HG02610 (cell line): Measurements from ENCODE around the gene HMOX2.
A peak's percentile ranks its signal among the peaks of the same experiment; 100 is the strongest.

Source experiments
- ATAC-seq: cut with Tn5 transposase; IDR thresholded peaks from one replicate; pipeline ENCODE4 v1.9.1; 2021; ENCODE audit warnings: mild to moderate bottlenecking, moderate library complexity; ENCODE audit not compliant: unreplicated experiment

Gene HMOX2

DNA sequence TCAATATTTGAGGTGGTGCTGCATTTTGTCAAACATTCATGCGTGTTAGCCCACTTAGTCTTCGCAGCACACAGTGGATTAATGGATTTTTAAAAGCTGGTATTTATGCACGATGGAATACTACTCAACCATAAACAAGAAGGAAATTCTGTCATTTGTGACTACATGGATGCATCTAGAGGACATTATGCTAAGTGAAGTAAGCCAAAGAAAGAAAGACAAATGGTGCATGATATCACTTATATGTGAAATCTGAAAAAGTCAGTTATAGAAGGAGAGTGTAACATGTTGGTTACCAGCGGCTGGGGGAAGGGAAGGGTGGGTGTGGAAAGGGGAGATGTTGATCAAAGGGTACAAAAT lies 23.0 kb downstream of the HMOX2 start:
- ATAC-seq: no peak

DNA sequence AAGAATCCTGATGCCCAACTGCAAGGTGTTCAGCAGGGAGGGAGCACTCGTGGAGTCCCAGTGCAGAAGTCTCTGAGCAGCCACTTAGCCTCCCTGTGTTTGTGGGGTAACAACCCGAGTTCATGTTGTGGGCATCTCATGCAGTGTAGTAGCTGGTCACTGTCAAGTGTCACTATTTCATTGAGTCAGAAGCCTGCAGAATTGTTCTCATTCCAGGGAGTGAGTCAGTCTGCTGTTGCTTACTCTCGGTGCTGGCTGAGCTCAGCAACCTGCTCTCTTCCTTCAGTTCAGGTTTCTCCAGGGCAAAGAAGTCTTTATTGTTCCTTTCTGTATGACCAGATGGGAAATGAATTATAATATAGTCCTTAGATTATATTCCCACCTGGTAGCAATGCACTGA lies 24.1 kb downstream of the HMOX2 start:
- no peak for ATAC-seq

DNA sequence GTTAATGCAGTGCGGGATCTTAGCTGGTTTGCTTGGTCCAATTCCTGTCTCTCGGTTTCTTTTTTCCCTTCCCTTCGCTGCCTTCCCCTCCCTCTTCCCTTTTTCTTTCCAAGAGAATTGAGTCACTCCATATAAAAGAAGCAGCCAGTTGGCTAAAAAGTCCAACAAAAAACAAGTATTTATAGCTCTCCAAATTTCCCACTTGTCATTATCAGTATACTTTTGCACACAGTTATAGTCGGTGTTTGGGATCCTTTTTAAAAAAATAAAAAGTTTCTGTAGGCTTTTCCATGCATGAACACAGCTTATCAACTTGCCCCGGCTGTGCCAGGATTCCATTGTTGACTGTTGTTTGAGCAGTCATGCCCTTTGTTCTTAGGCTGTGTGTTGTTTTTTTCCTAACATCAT lies 24.9 kb downstream of the HMOX2 start:
- ATAC-seq: no peak

DNA sequence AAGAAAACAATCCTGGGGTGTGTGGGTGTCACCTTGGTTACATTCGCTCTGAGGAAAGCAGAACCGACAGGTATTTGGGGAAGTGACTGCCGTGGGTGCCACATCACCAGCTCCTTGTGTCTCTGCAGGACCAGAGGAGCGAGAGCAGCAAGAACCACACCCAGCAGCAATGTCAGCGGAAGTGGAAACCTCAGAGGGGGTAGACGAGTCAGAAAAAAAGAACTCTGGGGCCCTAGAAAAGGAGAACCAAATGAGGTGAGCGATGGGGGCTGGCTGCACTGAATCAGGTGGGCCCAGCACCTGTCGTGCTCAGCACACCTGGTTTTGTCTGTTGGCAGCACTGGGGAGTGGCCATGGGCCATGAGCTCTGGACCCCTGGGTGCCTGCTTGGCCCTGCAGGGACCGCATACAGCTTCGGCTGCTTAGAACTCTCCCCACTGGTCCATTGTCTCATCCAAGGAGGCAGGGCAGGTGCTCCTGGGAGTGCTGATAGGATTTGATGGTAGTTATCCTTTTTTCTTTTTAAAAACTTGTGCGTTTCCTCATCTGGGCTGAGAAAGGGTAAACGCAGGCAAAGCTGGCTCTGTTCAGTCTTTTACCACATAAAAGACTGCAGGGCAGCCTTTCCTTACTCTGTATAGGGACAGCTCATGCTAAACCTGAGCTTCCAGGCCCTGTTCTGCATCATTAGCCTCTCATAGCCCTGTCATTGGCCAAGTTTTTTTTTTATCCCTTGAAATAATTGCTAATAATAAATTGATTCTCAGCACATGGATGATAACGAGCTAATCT lies 29.4 kb downstream of the HMOX2 start:
- peak; percentile 72 for ATAC-seq

DNA sequence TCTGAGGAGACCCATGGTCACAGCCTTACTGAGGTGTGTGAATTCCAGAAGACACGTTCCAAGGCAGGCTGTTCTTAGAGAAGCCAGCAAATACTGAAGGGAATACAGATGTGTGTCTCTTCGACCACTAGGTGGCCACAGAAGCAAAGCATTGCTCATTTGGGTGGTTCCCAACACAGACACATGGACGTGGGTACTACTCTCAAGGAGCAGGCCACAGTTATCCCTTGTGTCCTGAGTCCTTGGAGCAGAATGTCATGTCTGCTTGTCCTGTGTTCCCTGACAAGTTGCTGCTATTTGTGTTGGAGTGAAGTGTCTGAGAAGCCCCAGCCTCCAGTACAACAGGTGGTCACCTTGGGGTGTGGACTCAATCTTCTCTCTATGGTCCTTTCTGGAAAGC lies 30.3 kb downstream of the HMOX2 start:
- ATAC-seq: peak; percentile 53

DNA sequence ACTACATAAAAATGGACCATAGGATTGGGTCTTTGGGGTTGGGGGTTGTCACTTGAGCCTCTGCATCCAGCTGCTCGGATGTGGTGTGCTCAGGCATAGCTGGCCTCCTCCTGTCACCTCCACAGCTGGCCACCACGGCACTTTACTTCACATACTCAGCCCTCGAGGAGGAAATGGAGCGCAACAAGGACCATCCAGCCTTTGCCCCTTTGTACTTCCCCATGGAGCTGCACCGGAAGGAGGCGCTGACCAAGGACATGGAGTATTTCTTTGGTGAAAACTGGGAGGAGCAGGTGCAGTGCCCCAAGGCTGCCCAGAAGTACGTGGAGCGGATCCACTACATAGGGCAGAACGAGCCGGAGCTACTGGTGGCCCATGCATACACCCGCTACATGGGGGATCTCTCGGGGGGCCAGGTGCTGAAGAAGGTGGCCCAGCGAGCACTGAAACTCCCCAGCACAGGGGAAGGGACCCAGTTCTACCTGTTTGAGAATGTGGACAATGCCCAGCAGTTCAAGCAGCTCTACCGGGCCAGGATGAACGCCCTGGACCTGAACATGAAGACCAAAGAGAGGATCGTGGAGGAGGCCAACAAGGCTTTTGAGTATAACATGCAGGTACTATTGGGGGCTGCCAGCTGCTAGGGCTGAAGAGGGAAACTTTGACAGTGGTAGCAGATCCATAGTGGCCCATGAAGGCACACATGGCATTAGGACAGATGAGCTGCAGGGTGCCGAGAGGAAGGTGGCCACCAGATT lies 31.6 kb downstream of the HMOX2 start:
- ATAC-seq: no peak

DNA sequence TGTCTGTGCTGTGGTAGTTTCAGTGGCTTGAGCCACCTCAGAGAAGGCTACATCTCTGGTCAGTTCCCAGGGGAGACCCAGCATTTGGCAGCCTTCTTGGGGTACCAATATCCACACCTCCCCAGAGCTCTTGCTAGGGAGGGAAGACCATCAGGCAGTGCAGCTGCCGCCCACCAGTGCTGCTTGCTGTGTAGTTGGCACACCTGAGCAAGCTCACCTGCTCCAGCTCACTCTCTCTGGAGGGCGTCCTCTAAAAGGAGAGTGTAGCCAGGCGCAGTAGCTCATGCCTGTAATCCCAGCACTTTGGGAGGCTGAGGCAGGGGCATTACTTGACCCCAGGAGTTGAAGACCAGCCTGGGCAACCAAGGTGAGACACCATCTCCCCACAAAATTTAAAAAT lies 32.6 kb downstream of the HMOX2 start:
- ATAC-seq: no peak

DNA sequence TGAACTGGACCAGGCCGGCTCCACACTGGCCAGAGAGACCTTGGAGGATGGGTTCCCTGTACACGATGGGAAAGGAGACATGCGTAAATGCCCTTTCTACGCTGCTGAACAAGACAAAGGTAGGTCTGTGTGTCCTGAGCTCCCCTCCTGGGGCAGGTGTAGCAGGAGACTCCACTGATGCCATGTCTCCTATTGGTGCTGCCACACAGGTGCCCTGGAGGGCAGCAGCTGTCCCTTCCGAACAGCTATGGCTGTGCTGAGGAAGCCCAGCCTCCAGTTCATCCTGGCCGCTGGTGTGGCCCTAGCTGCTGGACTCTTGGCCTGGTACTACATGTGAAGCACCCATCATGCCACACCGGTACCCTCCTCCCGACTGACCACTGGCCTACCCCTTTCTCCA lies 33.2 kb downstream of the HMOX2 start:
- no peak for ATAC-seq

DNA sequence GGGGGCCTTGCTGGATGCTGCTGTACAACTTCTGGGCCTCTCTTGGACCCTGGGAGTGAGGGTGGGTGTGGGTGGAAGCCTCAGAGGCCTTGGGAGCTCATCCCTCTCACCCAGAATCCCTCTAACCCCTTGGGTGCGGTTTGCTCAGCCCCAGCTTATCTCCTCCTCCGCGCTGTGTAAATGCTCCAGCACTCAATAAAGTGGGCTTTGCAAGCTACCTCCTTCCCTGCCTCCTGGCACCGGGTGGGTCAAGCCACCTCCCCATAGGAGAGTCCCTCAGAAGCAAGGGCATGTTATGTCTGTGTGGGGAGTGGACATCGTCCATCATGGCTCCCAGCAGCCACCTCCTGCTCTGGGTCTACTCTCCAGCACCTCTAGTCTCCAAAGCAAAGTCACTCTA lies 33.9 kb downstream of the HMOX2 start:
- ATAC-seq: no peak

DNA sequence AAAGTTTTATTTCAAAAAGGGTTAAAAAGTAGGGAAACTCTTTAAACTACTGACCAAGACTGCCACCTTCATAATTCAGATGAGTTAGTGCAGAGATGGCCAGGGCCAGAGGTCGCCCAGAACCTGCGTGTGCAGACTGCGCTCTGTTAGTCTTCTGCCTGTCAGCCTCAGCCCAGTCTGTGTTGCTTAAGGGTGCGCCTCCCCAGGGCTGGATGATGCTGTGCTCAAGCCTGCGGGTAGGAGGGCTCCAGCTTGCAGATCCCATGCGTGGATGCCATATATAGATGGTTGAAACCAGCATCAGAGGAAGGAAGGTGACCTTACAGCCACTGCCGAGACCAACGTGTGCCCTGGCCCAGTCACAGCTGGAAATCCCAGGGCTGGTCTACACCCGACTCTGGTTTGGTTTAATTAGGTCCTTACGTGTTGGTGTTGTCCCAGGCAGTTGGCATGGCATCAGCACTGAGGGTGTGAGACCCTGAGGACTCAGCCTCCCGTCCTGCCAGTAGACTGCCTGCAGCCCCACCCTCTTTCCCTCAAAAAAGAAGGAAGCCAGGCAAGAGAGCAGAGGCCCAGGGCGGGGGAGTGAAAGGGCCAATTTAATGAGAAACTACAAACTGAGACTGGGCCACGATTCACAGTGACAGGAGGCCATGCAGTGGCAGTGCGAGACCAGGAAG lies 34.7 kb downstream of the HMOX2 start:
- no peak for ATAC-seq

DNA sequence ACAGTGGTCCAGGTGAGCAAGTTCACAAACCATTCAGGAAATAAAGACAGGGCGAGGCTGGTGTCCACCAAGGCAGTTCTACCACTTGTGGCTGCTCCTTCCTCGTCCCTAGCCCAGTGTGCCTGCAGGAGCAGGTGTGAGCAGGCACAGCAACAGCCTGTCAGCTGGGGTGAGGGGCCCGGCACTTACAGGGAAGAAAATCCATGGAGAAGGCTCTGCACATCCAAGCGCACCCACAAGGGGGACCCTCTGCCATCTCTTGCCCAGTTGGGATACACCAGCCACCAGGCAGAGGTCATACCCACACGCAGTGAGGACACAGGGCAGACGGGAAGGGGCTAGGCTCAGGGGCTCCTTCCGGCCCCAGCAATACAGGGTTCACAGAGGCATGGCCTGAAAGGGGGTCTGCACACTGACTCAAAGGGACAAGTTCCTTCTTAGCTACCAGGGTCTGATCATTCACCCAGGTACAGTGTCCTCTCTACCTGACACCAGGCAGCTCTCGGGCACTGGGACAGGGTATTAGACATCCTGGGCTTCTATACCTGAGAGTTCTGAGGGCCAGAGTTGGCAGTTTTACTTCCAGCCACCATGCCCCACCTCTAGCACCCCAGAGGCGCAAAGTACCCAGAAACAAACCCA lies 35.4 kb downstream of the HMOX2 start:
- no peak for ATAC-seq

DNA sequence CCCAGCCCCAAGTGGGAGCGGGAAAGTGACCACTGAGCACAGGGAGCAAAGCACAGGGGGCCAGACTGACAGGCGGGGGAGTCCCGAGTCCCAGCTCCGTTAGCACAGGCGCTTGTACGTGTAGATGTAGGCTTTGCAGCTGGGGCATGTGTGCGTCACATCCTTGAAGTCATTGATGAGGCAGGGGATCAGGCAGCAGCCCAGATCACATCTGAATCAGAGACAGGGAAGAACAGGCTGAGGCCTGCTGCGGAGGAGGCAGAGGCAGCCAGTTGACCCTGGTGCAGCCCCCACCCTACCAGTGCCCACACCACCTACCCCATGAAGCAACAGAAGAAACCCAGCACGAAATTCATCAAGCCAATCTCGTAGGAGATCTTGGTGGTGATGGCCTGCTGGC lies 36.3 kb downstream of the HMOX2 start:
- no peak for ATAC-seq

DNA sequence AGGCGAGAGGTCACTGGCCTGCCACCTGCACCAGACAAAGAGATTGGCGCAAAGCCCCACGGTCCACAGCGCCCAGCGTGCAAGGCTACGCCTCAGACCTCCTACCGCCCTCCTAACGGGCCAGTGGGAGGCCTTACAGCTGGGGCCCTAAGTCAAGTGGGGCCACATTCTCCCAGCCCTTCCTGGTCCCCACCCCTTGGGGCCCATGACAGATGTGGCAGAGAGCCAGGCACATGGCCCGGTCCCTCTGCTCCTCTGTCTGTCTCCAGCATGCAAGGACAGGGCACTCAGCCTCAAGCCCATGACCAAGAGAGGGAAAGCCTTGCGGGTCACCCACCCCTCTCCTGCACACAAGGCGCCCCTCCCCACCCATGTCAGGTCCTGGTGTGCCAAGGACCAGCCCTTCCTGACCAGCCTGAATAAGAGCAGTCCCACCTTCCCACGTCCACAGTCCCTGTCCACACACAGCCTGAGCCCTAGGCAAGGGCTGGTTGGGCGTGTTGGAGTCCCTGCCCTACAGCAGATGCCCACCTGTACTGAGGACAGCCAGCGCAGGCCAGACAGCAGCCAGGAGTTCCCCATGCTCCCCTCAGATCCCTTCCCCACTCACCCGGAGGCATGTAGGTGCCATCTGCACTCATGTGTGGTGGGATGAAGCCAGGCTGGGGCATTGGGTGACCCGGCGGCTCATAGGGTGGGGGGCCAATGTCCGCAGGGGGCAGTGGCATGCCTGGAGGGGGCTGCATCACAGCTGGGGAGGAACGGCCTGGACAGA lies 37.1 kb downstream of the HMOX2 start:
- ATAC-seq: no peak

DNA sequence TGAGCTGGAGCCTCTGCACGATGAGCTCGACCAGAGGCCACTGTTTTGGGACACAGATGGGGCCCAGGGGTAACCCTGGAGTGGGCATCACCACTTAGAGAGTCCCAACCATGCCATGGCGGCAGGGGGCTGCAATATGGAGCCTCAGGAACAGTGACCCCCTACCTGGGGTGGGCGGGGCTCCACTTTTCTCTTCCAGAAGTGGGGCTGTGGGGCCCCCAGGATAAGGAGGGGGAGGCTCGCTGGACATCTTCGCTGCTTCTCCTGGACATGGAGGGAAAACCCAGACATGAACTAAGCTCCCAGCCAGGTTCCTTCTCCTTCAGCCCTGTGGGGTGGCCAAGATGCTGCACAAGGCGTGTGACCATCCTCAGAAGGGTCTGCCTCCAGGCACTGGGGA lies 37.7 kb downstream of the HMOX2 start:
- ATAC-seq: no peak

DNA sequence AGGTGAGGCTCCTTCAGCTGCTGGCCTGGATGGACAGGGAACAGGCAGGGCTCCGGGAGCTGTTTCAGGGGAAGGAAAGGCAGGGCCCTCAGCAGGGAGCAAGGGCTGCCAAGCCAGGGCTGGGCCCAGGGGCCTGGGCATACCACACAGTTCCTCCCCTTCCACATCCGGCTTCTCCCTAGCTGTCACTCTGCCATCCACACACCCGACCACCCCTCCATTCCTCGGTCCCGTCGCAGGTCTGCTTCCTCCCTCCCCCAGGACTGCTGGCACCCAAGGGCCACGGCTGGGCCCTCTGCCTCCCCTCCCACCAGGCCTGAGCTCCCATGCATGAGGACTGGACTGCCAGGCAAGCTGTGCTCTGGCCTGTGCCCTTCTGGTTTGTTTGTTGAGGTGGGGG lies 38.4 kb downstream of the HMOX2 start:
- ATAC-seq: no peak

DNA sequence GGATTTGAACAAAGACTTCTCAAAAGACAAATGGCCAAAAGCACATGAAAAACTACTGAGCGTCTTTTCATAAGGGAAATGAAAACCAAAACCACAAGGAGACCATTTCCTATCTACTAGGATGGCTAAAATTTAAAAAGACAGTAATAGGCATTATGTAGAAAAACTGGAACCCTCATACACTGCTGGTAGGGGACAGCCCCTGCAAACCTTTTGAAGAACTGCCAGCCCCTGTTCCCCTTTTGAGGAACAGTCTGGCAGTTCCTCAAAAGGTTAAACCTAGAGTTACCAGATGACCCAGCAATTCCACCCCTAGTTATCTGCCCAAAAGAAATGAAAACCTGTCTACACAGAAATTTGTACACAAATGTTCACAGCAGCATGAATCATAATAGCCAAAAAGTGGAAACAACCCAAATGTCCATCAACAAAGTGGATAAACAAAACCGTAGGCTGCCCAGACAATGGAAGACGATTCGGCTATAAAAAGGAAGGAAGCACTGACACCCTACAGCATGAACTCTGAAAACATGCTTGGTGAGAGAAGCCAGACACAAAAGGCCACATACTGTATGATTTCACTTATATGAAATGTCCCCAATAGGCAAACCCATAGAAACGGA lies 39.5 kb downstream of the HMOX2 start:
- ATAC-seq: peak; percentile 67

DNA sequence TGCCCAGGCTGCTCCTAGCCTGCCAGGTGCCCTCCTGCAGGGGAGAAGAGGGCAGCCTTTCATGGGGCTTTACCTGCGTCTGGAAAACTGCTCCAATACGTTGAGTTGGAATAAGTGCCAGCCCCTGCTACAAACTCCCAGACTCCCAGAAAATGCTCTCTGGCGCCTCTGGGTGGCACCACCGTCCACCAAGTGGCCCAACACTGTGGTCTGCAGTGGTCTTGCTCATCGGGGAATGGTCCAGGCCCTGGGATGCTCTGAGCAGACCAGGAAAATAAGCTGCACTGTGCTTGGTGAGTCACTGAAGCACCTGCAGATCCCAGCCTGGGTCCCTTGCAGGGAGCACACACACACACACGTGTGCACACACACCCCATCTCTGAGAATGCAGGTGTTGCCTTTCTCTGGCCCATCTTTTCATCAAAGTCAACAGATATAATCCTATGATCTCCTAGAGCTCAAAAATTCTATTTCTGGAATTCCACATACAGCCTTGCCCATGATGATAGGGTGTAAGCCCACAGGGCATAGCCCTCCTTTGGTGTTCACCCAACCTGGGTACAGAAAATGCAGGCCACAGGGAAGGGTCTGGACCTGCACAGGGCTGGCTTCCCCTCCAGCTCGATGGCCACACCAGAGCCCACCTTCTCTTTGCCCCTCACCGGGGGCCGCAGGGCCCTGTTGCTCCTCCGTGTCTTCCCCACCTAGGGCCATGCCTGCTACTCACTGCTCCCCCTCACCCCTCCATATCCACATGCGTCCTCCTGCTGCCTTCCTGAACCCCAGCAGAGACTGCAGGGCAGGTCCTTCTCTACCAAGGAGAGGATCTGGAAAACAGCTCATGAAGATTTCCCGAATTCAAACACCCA lies 41.8 kb downstream of the HMOX2 start:
- no peak for ATAC-seq

DNA sequence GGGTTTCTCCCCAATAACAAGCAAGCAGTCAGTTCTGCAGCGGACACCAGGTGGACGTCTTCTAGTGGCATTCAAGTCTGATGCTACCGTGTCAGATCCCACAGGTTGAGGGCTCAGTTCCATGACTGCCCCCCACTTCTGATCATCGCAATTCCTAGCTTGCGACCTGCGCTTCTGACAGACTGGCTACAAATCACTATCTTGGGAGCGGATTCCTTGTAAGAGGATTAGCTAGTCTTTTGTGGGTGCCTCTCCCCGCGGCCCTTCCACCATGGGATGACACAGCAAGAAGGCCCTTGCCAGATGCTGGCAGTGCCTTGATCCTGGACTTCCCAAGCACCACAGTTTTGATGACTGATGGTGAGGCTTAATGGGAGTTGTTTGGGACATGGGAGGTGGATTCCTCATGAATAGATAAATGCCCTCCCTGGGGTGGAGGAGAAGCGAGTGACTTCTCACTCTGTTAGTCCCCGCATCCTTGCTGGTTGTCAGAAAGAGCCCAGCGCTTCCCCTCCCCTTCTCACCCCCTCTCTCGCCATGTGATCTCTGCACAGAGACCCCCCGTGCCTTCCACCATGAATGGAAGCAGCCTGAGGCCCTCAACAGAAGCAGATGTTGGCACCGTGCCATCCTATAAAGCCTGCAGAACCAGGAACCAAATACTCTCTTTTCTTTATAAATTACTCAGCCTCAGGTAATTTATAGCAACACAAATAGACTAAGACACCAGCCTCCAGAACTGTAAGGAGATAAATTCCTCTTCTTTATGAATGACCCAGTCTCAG lies 43.3 kb downstream of the HMOX2 start:
- ATAC-seq: no peak

DNA sequence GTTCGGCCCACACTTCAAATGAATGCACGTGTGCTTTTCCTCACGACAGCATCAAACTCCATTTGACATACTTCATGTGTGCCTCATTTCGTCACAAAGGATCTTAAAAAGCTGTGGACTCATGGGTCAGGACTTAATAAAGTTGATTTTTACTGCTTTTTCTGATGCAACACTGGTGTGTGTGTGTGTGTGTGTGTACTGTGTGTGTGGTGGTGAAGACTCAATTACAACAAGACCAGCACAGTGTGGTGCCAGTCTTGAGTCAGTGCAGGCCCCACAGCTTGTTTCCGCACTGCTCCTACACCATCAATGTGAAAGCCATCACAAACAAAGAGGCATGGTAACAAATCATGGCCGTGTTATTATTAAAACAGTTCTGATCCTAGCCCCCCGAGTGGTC lies 44.7 kb downstream of the HMOX2 start:
- no peak for ATAC-seq
